ENCODE results near the gene ARHGEF3. TPM values are rescaled to one million over a fixed set of nuclear protein-coding genes. Genes with fewer than 3 reads are reported as not detected.

ARHGEF3 gene
- total RNA-seq, 1 donor: 21.7 TPM

GRCh38 chr3:56683122-56683817 is 118.5 kb downstream of the ARHGEF3 start, which contains the start of gene TASOR:
TASOR (minus strand) TSS chr3:56683265; CDS start chr3:56683006, 259 bp downstream.
- H3K9me3 ChIP-seq (ENCODE audit: low read depth, low read length): no peaks in the 10 kb centered on the region
- H3K27ac ChIP-seq (ENCODE audit: low read depth, low read length): peak within 1 kb of the TSS; percentile 90
- H4K20me1 ChIP-seq (ENCODE audit: insufficient read depth, low read length): no peaks in the 10 kb centered on the region
- H3K4me3 ChIP-seq (ENCODE audit: insufficient read depth, low read length): peak within 1 kb of the TSS; percentile 92
- H3K4me1 ChIP-seq (ENCODE audit: insufficient read depth, low read length): peaks cover 7% of the 10 kb centered on the region
- no peak for TF ChIP-seq CTCF (IDR thresholded peaks at IDR 0.05; ENCODE audit: extremely low read depth, low read depth, low read length)
- no peaks in the 10 kb centered on the region for H3K27me3 ChIP-seq (ENCODE audit: insufficient read depth, low read length)
- DNase-seq (ENCODE audit: insufficient read length, low spot score, missing footprints): peak; percentile 99
- peaks cover 51% of the 10 kb centered on the region for H3K79me2 ChIP-seq (ENCODE audit: insufficient read depth, low read length)
- peak within 1 kb of the TSS; percentile 87 for H3K4me2 ChIP-seq (ENCODE audit: insufficient read depth, low read length)
- H3K36me3 ChIP-seq (ENCODE audit: insufficient read depth, low read length): no peaks in the 10 kb centered on the region
- peak within 1 kb of the TSS; percentile 94 for H2AFZ ChIP-seq (ENCODE audit: low read length)

GRCh38 chr3:56682462-56683121 is 119.2 kb downstream of the ARHGEF3 start:
- H3K79me2 ChIP-seq (ENCODE audit: insufficient read depth, low read length): peaks cover 55% of the 10 kb centered on the region
- H3K4me1 ChIP-seq (ENCODE audit: insufficient read depth, low read length): peaks cover 7% of the 10 kb centered on the region
- no peak for TF ChIP-seq CTCF (IDR thresholded peaks at IDR 0.05; ENCODE audit: extremely low read depth, low read depth, low read length)
- no peaks in the 10 kb centered on the region for H3K36me3 ChIP-seq (ENCODE audit: insufficient read depth, low read length)
- no peaks in the 10 kb centered on the region for H3K27me3 ChIP-seq (ENCODE audit: insufficient read depth, low read length)
- peak overlapping the region; percentile 92 for H3K4me3 ChIP-seq (ENCODE audit: insufficient read depth, low read length)
- peak overlapping the region; percentile 90 for H3K27ac ChIP-seq (ENCODE audit: low read depth, low read length)
- H3K4me2 ChIP-seq (ENCODE audit: insufficient read depth, low read length): peak overlapping the region; percentile 87
- no peaks in the 10 kb centered on the region for H3K9me3 ChIP-seq (ENCODE audit: low read depth, low read length)
- no peaks in the 10 kb centered on the region for H4K20me1 ChIP-seq (ENCODE audit: insufficient read depth, low read length)
- DNase-seq (ENCODE audit: insufficient read length, low spot score, missing footprints): peak; percentile 91
- peak overlapping the region; percentile 92 for H2AFZ ChIP-seq (ENCODE audit: low read length)

- Histone ChIP-seq H3K27me3 (ENCODE audit: insufficient read depth, low read length) (no peaks in the 10 kb centered on the region), H3K4me3 (ENCODE audit: insufficient read depth, low read length) (peak overlapping the region; percentile 92), H3K27ac (ENCODE audit: low read depth, low read length) (peak overlapping the region; percentile 90), H3K36me3 (ENCODE audit: insufficient read depth, low read length) (no peaks in the 10 kb centered on the region), H3K79me2 (ENCODE audit: insufficient read depth, low read length) (peaks cover 61% of the 10 kb centered on the region), H4K20me1 (ENCODE audit: insufficient read depth, low read length) (no peaks in the 10 kb centered on the region), H3K4me1 (ENCODE audit: insufficient read depth, low read length) (peaks cover 7% of the 10 kb centered on the region), H2AFZ (ENCODE audit: low read length) (peak overlapping the region; percentile 92), H3K4me2 (ENCODE audit: insufficient read depth, low read length) (peak overlapping the region; percentile 87), H3K9me3 (ENCODE audit: low read depth, low read length) (no peaks in the 10 kb centered on the region)
- no peak for TF ChIP-seq CTCF (IDR thresholded peaks at IDR 0.05; ENCODE audit: extremely low read depth, low read depth, low read length)
- DNase-seq (ENCODE audit: insufficient read length, low spot score, missing footprints): peak; percentile 71
Measured at GRCh38 chr3:56681984-56682461, 119.7 kb downstream of the ARHGEF3 start.

GRCh38 chr3:56680054-56680580 is 121.6 kb downstream of the ARHGEF3 start:
- H3K4me2 ChIP-seq (ENCODE audit: insufficient read depth, low read length): peak overlapping the region; percentile 46
- peaks cover 7% of the 10 kb centered on the region for H3K4me1 ChIP-seq (ENCODE audit: insufficient read depth, low read length)
- no peaks in the 10 kb centered on the region for H3K9me3 ChIP-seq (ENCODE audit: low read depth, low read length)
- H3K27me3 ChIP-seq (ENCODE audit: insufficient read depth, low read length): no peaks in the 10 kb centered on the region
- peaks cover 72% of the 10 kb centered on the region for H3K79me2 ChIP-seq (ENCODE audit: insufficient read depth, low read length)
- no peak overlapping the region for H2AFZ ChIP-seq (ENCODE audit: low read length)
- H3K4me3 ChIP-seq (ENCODE audit: insufficient read depth, low read length): no peak overlapping the region
- no peak overlapping the region for H3K27ac ChIP-seq (ENCODE audit: low read depth, low read length)
- peaks cover 7% of the 10 kb centered on the region for H4K20me1 ChIP-seq (ENCODE audit: insufficient read depth, low read length)
- TF ChIP-seq CTCF (IDR thresholded peaks at IDR 0.05; ENCODE audit: extremely low read depth, low read depth, low read length): no peak
- no peak for DNase-seq (ENCODE audit: insufficient read length, low spot score, missing footprints)
- no peaks in the 10 kb centered on the region for H3K36me3 ChIP-seq (ENCODE audit: insufficient read depth, low read length)

Data from osteoblast (primary cell).